ENCODE results near the gene OR13C4. TPM values are rescaled to one million over a fixed set of nuclear protein-coding genes. Genes with fewer than 3 reads are reported as not detected.

The OR13C4 gene
- not detected in 2 replicates for total RNA-seq

DNA sequence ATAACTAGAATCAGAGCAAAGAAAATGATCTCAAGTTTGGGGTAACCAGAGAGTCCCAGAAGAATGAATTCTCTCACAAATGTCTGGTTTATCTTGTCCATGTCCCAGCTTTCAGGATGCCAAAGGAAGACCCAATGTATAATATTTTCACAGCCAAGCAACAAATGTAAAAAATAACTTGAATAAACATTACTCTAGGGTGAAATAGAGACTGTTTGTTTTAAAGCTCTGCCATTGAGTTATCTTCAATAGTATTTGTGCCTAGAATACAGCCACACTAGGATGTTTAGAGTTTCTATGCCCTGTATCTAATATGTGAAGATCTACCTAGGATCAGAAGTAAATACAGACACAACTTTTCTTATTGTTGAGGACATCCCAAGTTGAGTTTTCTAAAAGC, at the start of gene OR13C4:
Gene OR13C4 (minus strand): TSS at position 101 of the 400 bp plus-strand sequence. CDS start 0 bp downstream, at position 101.

DNA sequence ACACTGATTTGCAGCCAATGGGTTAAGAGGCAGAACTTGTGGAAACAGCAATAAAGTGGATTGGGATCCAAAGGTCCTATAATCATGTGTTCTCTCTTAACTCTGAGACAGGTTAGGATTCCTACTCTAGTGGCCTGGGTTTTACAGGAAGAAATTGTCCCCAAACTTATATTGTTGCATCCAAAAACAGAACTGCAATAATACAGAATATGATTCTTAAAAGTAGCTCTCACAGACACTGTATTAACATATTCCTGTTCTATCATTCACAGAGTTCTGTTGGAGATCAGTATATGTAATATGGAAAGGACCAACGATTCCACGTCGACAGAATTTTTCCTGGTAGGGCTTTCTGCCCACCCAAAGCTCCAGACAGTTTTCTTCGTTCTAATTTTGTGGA, 41.9 kb upstream of the OR13C4 start, which contains the start of gene OR13C8:
Gene OR13C8 (plus strand): TSS at position 301 of the 400 bp plus-strand sequence. CDS start 0 bp downstream, at position 301.

DNA sequence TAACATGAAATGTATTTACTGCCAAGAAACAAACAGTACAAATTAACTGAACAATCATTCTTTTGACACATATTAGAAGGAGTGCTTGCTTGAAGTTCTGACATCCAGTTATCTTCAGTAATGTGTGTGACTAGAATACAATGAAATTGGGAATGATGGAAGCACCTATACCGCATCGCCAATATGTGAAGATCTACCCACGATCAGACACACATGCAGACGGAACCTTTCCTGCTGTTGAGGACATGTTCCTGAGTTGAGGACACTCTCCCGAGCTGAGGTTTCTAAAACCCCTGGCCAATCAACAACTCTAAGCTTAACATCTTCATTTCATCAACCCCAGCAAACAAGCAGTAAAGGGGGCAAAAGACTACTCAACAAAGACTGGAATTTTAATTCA, 9.7 kb upstream of the OR13C4 start, which contains the start of gene OR13C3:
Gene OR13C3 (minus strand): TSS at position 101 of the 400 bp plus-strand sequence. CDS start 133 bp downstream, outside the sequence.

DNA sequence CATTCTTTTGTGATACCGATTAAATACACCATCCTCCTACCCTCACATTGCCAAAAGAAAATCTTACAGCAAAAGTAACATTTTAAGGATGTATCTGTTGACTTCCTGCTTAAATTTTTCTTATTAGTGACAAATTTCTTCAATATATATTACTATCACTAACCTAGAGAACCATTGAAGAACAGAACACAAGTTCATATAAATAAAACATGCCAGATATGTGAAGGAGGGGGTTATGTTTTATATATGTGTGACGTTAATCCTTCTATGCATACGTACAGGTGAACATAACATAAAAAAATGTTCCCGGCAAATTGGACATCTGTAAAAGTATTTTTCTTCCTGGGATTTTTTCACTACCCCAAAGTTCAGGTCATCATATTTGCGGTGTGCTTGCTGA, 23.0 kb downstream of the OR13C4 start, which contains the start of gene OR13F1:
Gene OR13F1 (plus strand): TSS at position 301 of the 400 bp plus-strand sequence. CDS start 0 bp downstream, at position 301.

Other genes starting within 250 kb of the OR13C4 start
- not detected in 2 replicates for gene OR13F1, start 22.9 kb downstream of the OR13C4 start, total RNA-seq
- gene OR13C3, start 9.6 kb upstream of the OR13C4 start, total RNA-seq: not detected in 2 replicates
- gene OR13C8, start 42.0 kb upstream of the OR13C4 start, total RNA-seq: not detected in 2 replicates
- gene OR13C5, start 72.2 kb upstream of the OR13C4 start, total RNA-seq: not detected in 2 replicates
- gene OR13C2, start 78.4 kb upstream of the OR13C4 start, total RNA-seq: not detected in 2 replicates
- not detected in 2 replicates for gene OR13C9, start 91.0 kb upstream of the OR13C4 start, total RNA-seq
- not detected in 2 replicates for gene OR13D1, start 167.3 kb upstream of the OR13C4 start, total RNA-seq
- gene NIPSNAP3A, start 220.5 kb upstream of the OR13C4 start, total RNA-seq: 51.5 and 52.4 TPM in 2 replicates
- 0.11 and 0.60 TPM in 2 replicates for gene NIPSNAP3B, start 236.9 kb upstream of the OR13C4 start, total RNA-seq

All from dermis lymphatic vessel endothelial cell (primary cell).